B cell (primary cell): ENCODE data around the gene STAP1. TPM values are rescaled to one million over a fixed set of nuclear protein-coding genes. Genes with fewer than 3 reads are reported as not detected.

Experiments
- ATAC-seq: fragments of 200-7000 bp; cut with Tn5 transposase; one replicate; pipeline ENCODE4 v1.10.0; 2021; ENCODE audit warnings: low read depth, mild to moderate bottlenecking, moderate number of reproducible peaks, moderate library complexity
- CTCF ChIA-PET: fragments of 350-600 bp; sonication (Branson Sonifier 250); formaldehyde crosslinking; loops from one replicate; lab custom pipeline; 2021; ENCODE audit warnings: antibody characterized with exemption, inconsistent platforms; lab: Charles Lee
- POLR2A ChIA-PET: fragments of 350-600 bp; sonication (Branson Sonifier 250); formaldehyde crosslinking; loops from one replicate; lab custom pipeline; 2021; ENCODE audit warnings: antibody characterized with exemption; lab: Charles Lee
- DNase-seq: peaks from one replicate; pipeline ENCODE4 v3.0.0; 2013
- H2AFZ ChIP-seq: 2 replicates; pipeline ENCODE4 v1.6.1; 2012; ENCODE audit warnings: mild to moderate bottlenecking, low read depth, low read length; ENCODE audit not compliant: insufficient read depth, poor library complexity, severe bottlenecking
- H3K27ac ChIP-seq, 2 donors: 1 replicate in 1 of 2; 2 replicates in 1 of 2; pipeline ENCODE4 v1.5.1; 2012 to 2013; ENCODE audit warnings: low read length in 2 of 2, mild to moderate bottlenecking in 2 of 2, moderate library complexity in 1 of 2
- H3K27me3 ChIP-seq, 4 experiments: fragments of 200-600 bp in 1 of 4; sonication (generic) in 1 of 4; replicated peaks in 1 of 4; 1 replicate in 2 of 4; 2 replicates in 2 of 4; pipeline versions ENCODE4 v1.6.1 to v1.7.0; 2013 to 2016; ENCODE audit warnings: low read length in 3 of 4, mild to moderate bottlenecking in 2 of 4, mixed read lengths in 1 of 4, moderate library complexity in 1 of 4; ENCODE audit not compliant: insufficient read depth in 4 of 4, control insufficient read depth in 3 of 4; ENCODE audit errors: control extremely low read depth in 1 of 4
- H3K36me3 ChIP-seq, 2 experiments: replicated peaks in 1 of 2; 1 replicate in 1 of 2; 2 replicates in 1 of 2; pipeline versions ENCODE4 v1.6.1 to v1.7.1; 2013; ENCODE audit warnings: low read length in 1 of 2; ENCODE audit not compliant: insufficient read depth in 2 of 2, control insufficient read depth in 1 of 2; ENCODE audit errors: control extremely low read depth in 1 of 2, extremely low read depth in 1 of 2
- H3K4me1 ChIP-seq, 2 donors: fragments of 200-600 bp in 1 of 2; sonication (generic) in 1 of 2; 1 replicate in 1 of 2; 2 replicates in 1 of 2; pipeline versions ENCODE4 v1.5.1 to v1.6.1; 2013 to 2017; ENCODE audit warnings: low read length in 2 of 2; ENCODE audit not compliant: control insufficient read depth in 2 of 2, insufficient read depth in 2 of 2
- H3K4me2 ChIP-seq: replicated peaks from 2 replicates; pipeline ENCODE3; 2012; ENCODE audit warnings: mild to moderate bottlenecking, low read depth, low read length; ENCODE audit not compliant: poor library complexity, severe bottlenecking
- H3K4me3 ChIP-seq, 5 experiments: fragments of 200-600 bp in 1 of 5; sonication (generic) in 1 of 5; 1 replicate in 3 of 5; 2 replicates in 2 of 5; pipeline versions ENCODE4 v1.5.1 to v1.7.0; 2011 to 2016; ENCODE audit warnings: low read length in 4 of 5, mild to moderate bottlenecking in 4 of 5, low read depth in 2 of 5, control low read depth in 1 of 5, moderate library complexity in 1 of 5; ENCODE audit not compliant: insufficient read depth in 1 of 5; ENCODE audit errors: control extremely low read depth in 1 of 5, extremely low read depth in 1 of 5
- H3K79me2 ChIP-seq: fragments of 200-600 bp; sonication (generic); one replicate; pipeline ENCODE4 v1.6.0; 2016; ENCODE audit warnings: low read length; ENCODE audit not compliant: control insufficient read depth, insufficient read depth
- H3K9ac ChIP-seq: fragments of 200-600 bp; sonication (generic); 2 replicates; pipeline ENCODE4 v1.6.1; 2017; ENCODE audit warnings: mild to moderate bottlenecking, low read length, moderate library complexity
- H3K9me3 ChIP-seq, 3 donors: one replicate each; pipeline versions ENCODE4 v1.6.1 to v1.7.1; 2013; ENCODE audit warnings: low read length in 2 of 3; ENCODE audit not compliant: control insufficient read depth in 2 of 3, insufficient read depth in 1 of 3; ENCODE audit errors: control extremely low read depth in 1 of 3
- H4K20me1 ChIP-seq: 2 replicates; pipeline ENCODE4 v1.6.0; 2012; ENCODE audit warnings: mild to moderate bottlenecking, low read length; ENCODE audit not compliant: insufficient read depth, control insufficient read depth, poor library complexity, severe bottlenecking
- H3K27ac Mint-ChIP-seq: one replicate; pipeline ENCODE4 v1.8.0; 2021; ENCODE audit warnings: mixed read lengths
- H3K27me3 Mint-ChIP-seq: one replicate; pipeline ENCODE4 v1.8.0; 2021; ENCODE audit warnings: mixed read lengths
- H3K4me1 Mint-ChIP-seq: one replicate; pipeline ENCODE4 v1.8.0; 2021; ENCODE audit warnings: mixed read lengths
- H3K4me3 Mint-ChIP-seq: one replicate; pipeline ENCODE4 v1.8.0; 2021; ENCODE audit warnings: mixed read lengths
- H3K9me3 Mint-ChIP-seq: one replicate; pipeline ENCODE4 v1.8.0; 2022; ENCODE audit warnings: mixed read lengths; ENCODE audit not compliant: insufficient read depth
- EZH2 ChIP-seq: IDR thresholded peaks from 2 replicates; pipeline ENCODE4 v1.6.1; 2012; ENCODE audit warnings: borderline replicate concordance, low read depth, mild to moderate bottlenecking, moderate library complexity, low read length; ENCODE audit not compliant: insufficient read depth, poor library complexity, severe bottlenecking
- WGBS: methylation state at CpG from one replicate; pipeline ENCODE4 v1.1.5; 2013; ENCODE audit warnings: missing lambda C conversion rate; ENCODE audit not compliant: insufficient coverage; 5-methylcytosine and 5-hydroxymethylcytosine counted together
- intact Hi-C: fragments of 100-400 bp; cut with micrococcal nuclease; formaldehyde crosslinking; loops from one replicate; pipeline ENCODE4 v1.10.0; 2022
- polyA plus RNA-seq: library from polyadenylated mRNA; depleted of rRNA; stranded (reverse); fragments of >200 nt; gene quantifications from 2 replicates; pipeline ENCODE4 v1.2.3, GENCODE V29; 2012
- total RNA-seq, 2 donors: library from RNA; stranded (reverse); fragments of 120-200 nt in 1 of 2; gene quantifications; 1 replicate in 1 of 2; 2 replicates in 1 of 2; pipeline versions ENCODE4 v1.2.3 to v1.2.4, GENCODE V29; 2013 to 2022
- TF ChIP-seq, protein P1 (sequence below): fragments of 200-600 bp; IDR thresholded peaks from one replicate; pipeline ENCODE4 v1.8.0; 2022; ENCODE audit warnings: antibody characterized with exemption, mild to moderate bottlenecking

Gene STAP1
- total and polyA plus RNA-seq, 2 donors (not counting 1 experiment from before 2014, with no cell fraction given) = 52.6 to 63.0 TPM

DNA sequence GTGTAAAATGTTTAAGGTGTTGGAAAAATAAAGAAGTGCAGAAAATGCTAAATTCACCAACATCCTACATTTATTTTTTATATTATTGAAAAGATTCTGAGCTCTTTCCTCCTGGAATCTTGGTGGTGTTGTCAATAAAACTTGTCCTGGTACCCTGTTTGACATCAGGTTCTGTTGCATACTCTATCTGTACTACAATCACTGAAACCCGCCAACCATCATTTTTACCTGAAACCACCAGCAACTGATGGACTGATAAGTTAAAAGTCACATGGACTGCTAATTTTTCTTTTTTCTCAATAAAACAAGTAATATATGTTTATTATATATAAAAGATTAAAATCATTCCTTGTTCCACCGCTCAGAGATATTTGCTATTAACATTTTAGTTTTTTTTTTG lies 23.4 kb downstream of the STAP1 start:
- Histone ChIP-seq H3K4me3 (peak overlapping the region in 1 of 5 experiments; percentile 34), H3K27ac (peak overlapping the region; percentile 76 to 89), H3K9ac (peak overlapping the region; percentile 54), H3K36me3 (peaks cover 19 to 62% of the 10 kb centered on the region in 2 experiments), H3K9me3 (no peaks in the 10 kb centered on the region), H3K4me1 (peaks cover 27 to 38% of the 10 kb centered on the region in 2 donors), H3K4me2 (peak overlapping the region; percentile 70), H4K20me1 (no peaks in the 10 kb centered on the region), H3K79me2 (peaks cover 70% of the 10 kb centered on the region), H3K27me3 (no peaks in the 10 kb centered on the region), H2AFZ (no peak overlapping the region)
- Mint-ChIP-seq H3K27me3 (no peaks in the 10 kb centered on the region), H3K9me3 (no peaks in the 10 kb centered on the region), H3K4me1 (peaks cover 45% of the 10 kb centered on the region), H3K4me3 (peak overlapping the region; percentile 32), H3K27ac (peak overlapping the region; percentile 66)
- DNase-seq = no peak
- intact Hi-C loops = no loop called here
- no peak for ATAC-seq
- WGBS = no CpG with 5 or more reads among the region's 2 CpGs
- CTCF ChIA-PET = interaction anchor here (0.6 to 2.0 kb wide), 5 partner anchors 10 to 321 kb away, joined by 3 to 7 read pairs (median 4); no protein-coding TSS in a partner anchor
- TF ChIP-seq, protein P1, sequence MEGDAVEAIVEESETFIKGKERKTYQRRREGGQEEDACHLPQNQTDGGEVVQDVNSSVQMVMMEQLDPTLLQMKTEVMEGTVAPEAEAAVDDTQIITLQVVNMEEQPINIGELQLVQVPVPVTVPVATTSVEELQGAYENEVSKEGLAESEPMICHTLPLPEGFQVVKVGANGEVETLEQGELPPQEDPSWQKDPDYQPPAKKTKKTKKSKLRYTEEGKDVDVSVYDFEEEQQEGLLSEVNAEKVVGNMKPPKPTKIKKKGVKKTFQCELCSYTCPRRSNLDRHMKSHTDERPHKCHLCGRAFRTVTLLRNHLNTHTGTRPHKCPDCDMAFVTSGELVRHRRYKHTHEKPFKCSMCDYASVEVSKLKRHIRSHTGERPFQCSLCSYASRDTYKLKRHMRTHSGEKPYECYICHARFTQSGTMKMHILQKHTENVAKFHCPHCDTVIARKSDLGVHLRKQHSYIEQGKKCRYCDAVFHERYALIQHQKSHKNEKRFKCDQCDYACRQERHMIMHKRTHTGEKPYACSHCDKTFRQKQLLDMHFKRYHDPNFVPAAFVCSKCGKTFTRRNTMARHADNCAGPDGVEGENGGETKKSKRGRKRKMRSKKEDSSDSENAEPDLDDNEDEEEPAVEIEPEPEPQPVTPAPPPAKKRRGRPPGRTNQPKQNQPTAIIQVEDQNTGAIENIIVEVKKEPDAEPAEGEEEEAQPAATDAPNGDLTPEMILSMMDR = no peak
- TF ChIP-seq EZH2 = no peak
- POLR2A ChIA-PET = interaction anchor here (0.6 kb wide), 1 partner anchor 99 kb away, joined by 3 read pairs; no protein-coding TSS in a partner anchor

- Histone ChIP-seq H3K9me3 (no peaks in the 10 kb centered on the region), H2AFZ (no peak overlapping the region), H3K4me3 (no peak overlapping the region), H3K36me3 (peaks cover 10 to 44% of the 10 kb centered on the region in 2 experiments), H3K27ac (peak overlapping the region in 1 of 2 donors; percentile 55), H3K79me2 (peaks cover 69% of the 10 kb centered on the region), H3K27me3 (no peaks in the 10 kb centered on the region), H3K9ac (no peak overlapping the region), H3K4me2 (no peak overlapping the region), H3K4me1 (peaks cover 20 to 27% of the 10 kb centered on the region in 2 donors), H4K20me1 (no peaks in the 10 kb centered on the region)
- ATAC-seq (no peak), DNase-seq (no peak)
- ChIA-PET POLR2A (no interaction called here), CTCF (no interaction called here)
- Mint-ChIP-seq H3K4me1 (peaks cover 37% of the 10 kb centered on the region), H3K9me3 (no peaks in the 10 kb centered on the region), H3K4me3 (no peak overlapping the region), H3K27ac (peak overlapping the region; percentile 11), H3K27me3 (no peaks in the 10 kb centered on the region)
- intact Hi-C loops = no loop called here
- TF ChIP-seq, protein P1 = no peak
- no peak for TF ChIP-seq EZH2
These were observed 26.0 kb downstream of the STAP1 start for GRCh38 chr4:67584496-67584895.
